Measurements from ENCODE around the gene MICB. TPM values are rescaled to one million over a fixed set of nuclear protein-coding genes. Genes with fewer than 3 reads are reported as not detected.
A peak's percentile ranks its signal among the peaks of the same experiment; 100 is the strongest.

The MICB gene
- polyA plus RNA-seq, 3 donors from 2014 or later = 7.4 to 15.2 (median 10.3) TPM

GRCh38 chr6:31466466-31466865, 31.5 kb upstream of the MICB start:
- no peaks in the 10 kb centered on the region for H3K9me3 Mint-ChIP-seq
- H3K27me3 Mint-ChIP-seq (ENCODE audit: low read depth in 3 of 3) = peaks cover 12 to 38% (median 14%) of the 10 kb centered on the region in 3 donors
- peak overlapping the region; percentile 99 to 100 (median 99) for H3K27ac Mint-ChIP-seq
- peaks cover 21 to 29% (median 27%) of the 10 kb centered on the region in 3 donors for H3K36me3 Mint-ChIP-seq
- H3K4me1 Mint-ChIP-seq = peaks cover 93 to 94% of the 10 kb centered on the region in 2 donors
- peak overlapping the region; percentile 98 to 100 (median 99) for H3K4me3 Mint-ChIP-seq
- DNase-seq = no peak

GRCh38 chr6:31467151-31467550, 30.8 kb upstream of the MICB start:
- peaks cover 21 to 29% (median 27%) of the 10 kb centered on the region in 3 donors for H3K36me3 Mint-ChIP-seq

GRCh38 chr6:31468311-31468710, 29.6 kb upstream of the MICB start:
- Mint-ChIP-seq H3K9me3 (no peaks in the 10 kb centered on the region), H3K4me3 (peak overlapping the region in 4 of 5 donors; percentile 26 to 99 (median 64)), H3K36me3 (peaks cover 17 to 27% (median 24%) of the 10 kb centered on the region in 3 donors), H3K4me1 (peaks cover 96% of the 10 kb centered on the region in 2 donors), H3K27ac (peak overlapping the region; percentile 69 to 100 (median 99)), H3K27me3 (ENCODE audit: low read depth in 3 of 3) (peaks cover 7 to 27% (median 12%) of the 10 kb centered on the region in 3 donors)
- DNase-seq = no peak

More at GRCh38 chr6:31467151-31467550, 30.8 kb upstream of the MICB start:
- Mint-ChIP-seq H3K9me3 (no peaks in the 10 kb centered on the region), H3K27me3 (ENCODE audit: low read depth in 3 of 3) (peaks cover 12 to 35% (median 17%) of the 10 kb centered on the region in 3 donors), H3K27ac (peak overlapping the region; percentile 99 to 100 (median 99)), H3K4me3 (peak overlapping the region; percentile 67 to 100 (median 99)), H3K4me1 (peaks cover 96% of the 10 kb centered on the region in 2 donors)
- DNase-seq = no peak

- peaks cover 4 to 8% (median 6%) of the 10 kb centered on the region in 3 donors for H3K36me3 Mint-ChIP-seq
- H3K27ac Mint-ChIP-seq = peak overlapping the region; percentile 57 to 99 (median 76)
- H3K9me3 Mint-ChIP-seq = no peaks in the 10 kb centered on the region
- H3K4me1 Mint-ChIP-seq = peaks cover 97 to 100% of the 10 kb centered on the region in 2 donors
- peak overlapping the region in 3 of 5 donors; percentile 1 to 59 (median 28) for H3K4me3 Mint-ChIP-seq
- DNase-seq = no peak
- peaks cover 0 to 9% (median 6%) of the 10 kb centered on the region in 3 donors for H3K27me3 Mint-ChIP-seq (ENCODE audit: low read depth in 3 of 3)
These were observed 27.1 kb upstream of the MICB start for GRCh38 chr6:31470801-31471200.

- Mint-ChIP-seq H3K27me3 (ENCODE audit: low read depth in 3 of 3) (peaks cover 0 to 7% (median 4%) of the 10 kb centered on the region in 3 donors), H3K9me3 (no peaks in the 10 kb centered on the region), H3K4me3 (peak overlapping the region in 3 of 5 donors; percentile 26 to 65 (median 59)), H3K27ac (peak overlapping the region; percentile 32 to 99 (median 76)), H3K4me1 (peaks cover 89 to 94% of the 10 kb centered on the region in 2 donors), H3K36me3 (peaks cover 4 to 8% (median 6%) of the 10 kb centered on the region in 3 donors)
- no peak for DNase-seq
These were observed 26.2 kb upstream of the MICB start for GRCh38 chr6:31471711-31472110.

- H3K9me3 Mint-ChIP-seq = no peaks in the 10 kb centered on the region
- peaks cover 0 to 6% (median 4%) of the 10 kb centered on the region in 3 donors for H3K27me3 Mint-ChIP-seq (ENCODE audit: low read depth in 3 of 3)
- no peak for DNase-seq
- H3K36me3 Mint-ChIP-seq = peaks cover 4 to 6% (median 4%) of the 10 kb centered on the region in 3 donors
- no peak overlapping the region for H3K4me3 Mint-ChIP-seq
- peak overlapping the region in 5 of 6 donors; percentile 21 to 99 (median 69) for H3K27ac Mint-ChIP-seq
- H3K4me1 Mint-ChIP-seq = peaks cover 83 to 88% of the 10 kb centered on the region in 2 donors
These were observed 25.7 kb upstream of the MICB start for GRCh38 chr6:31472259-31472658.

GRCh38 chr6:31473244-31473643, 24.7 kb upstream of the MICB start:
- H3K36me3 Mint-ChIP-seq = peaks cover 0 to 4% (median 0%) of the 10 kb centered on the region in 3 donors
- H3K27ac Mint-ChIP-seq = peak overlapping the region; percentile 11 to 76 (median 40)
- H3K27me3 Mint-ChIP-seq (ENCODE audit: low read depth in 3 of 3) = peaks cover 0 to 5% (median 4%) of the 10 kb centered on the region in 3 donors
- H3K9me3 Mint-ChIP-seq = no peaks in the 10 kb centered on the region
- H3K4me1 Mint-ChIP-seq = peaks cover 73 to 80% of the 10 kb centered on the region in 2 donors
- no peak for DNase-seq
- no peak overlapping the region for H3K4me3 Mint-ChIP-seq

GRCh38 chr6:31473780-31474761, 23.9 kb upstream of the MICB start:
- Mint-ChIP-seq H3K4me3 (peak overlapping the region in 1 of 5 donors; percentile 0), H3K9me3 (no peaks in the 10 kb centered on the region), H3K27me3 (ENCODE audit: low read depth in 3 of 3) (peaks cover 0 to 5% (median 4%) of the 10 kb centered on the region in 3 donors)

GRCh38 chr6:31474871-31475286, 23.1 kb upstream of the MICB start:
- peak overlapping the region in 4 of 6 donors; percentile 14 to 66 (median 22) for H3K27ac Mint-ChIP-seq
- no peaks in the 10 kb centered on the region for H3K36me3 Mint-ChIP-seq
- H3K27me3 Mint-ChIP-seq (ENCODE audit: low read depth in 3 of 3) = peaks cover 0 to 4% (median 2%) of the 10 kb centered on the region in 3 donors
- peaks cover 60 to 75% of the 10 kb centered on the region in 2 donors for H3K4me1 Mint-ChIP-seq
- no peak overlapping the region for H3K4me3 Mint-ChIP-seq
- H3K9me3 Mint-ChIP-seq = no peaks in the 10 kb centered on the region
- peak in 1 of 3 donors; percentile 15 for DNase-seq

More at GRCh38 chr6:31473780-31474761, 23.9 kb upstream of the MICB start:
- Mint-ChIP-seq H3K4me1 (peaks cover 65 to 77% of the 10 kb centered on the region in 2 donors), H3K36me3 (peaks cover 0 to 4% (median 0%) of the 10 kb centered on the region in 3 donors), H3K27ac (peak overlapping the region; percentile 26 to 88 (median 60))
- DNase-seq = no peak

GRCh38 chr6:31476515-31477139, 21.3 kb upstream of the MICB start:
- DNase-seq = no peak
- H3K36me3 Mint-ChIP-seq = no peaks in the 10 kb centered on the region
- peak overlapping the region in 1 of 6 donors; percentile 37 for H3K27ac Mint-ChIP-seq
- no peak overlapping the region for H3K4me3 Mint-ChIP-seq
- H3K9me3 Mint-ChIP-seq = no peaks in the 10 kb centered on the region
- peaks cover 0 to 2% (median under 1%) of the 10 kb centered on the region in 3 donors for H3K27me3 Mint-ChIP-seq (ENCODE audit: low read depth in 3 of 3)
- peaks cover 46 to 61% of the 10 kb centered on the region in 2 donors for H3K4me1 Mint-ChIP-seq

- peak overlapping the region in 2 of 6 donors; percentile 36 to 37 for H3K27ac Mint-ChIP-seq
- H3K4me3 Mint-ChIP-seq = no peak overlapping the region
- peaks cover 0 to 2% (median 0%) of the 10 kb centered on the region in 3 donors for H3K27me3 Mint-ChIP-seq (ENCODE audit: low read depth in 3 of 3)
- H3K36me3 Mint-ChIP-seq = peaks cover 0 to 4% (median 0%) of the 10 kb centered on the region in 3 donors
- peaks cover 37 to 52% of the 10 kb centered on the region in 2 donors for H3K4me1 Mint-ChIP-seq
- no peak for DNase-seq
- H3K9me3 Mint-ChIP-seq = no peaks in the 10 kb centered on the region
These were observed 20.4 kb upstream of the MICB start for GRCh38 chr6:31477521-31477920.

- Mint-ChIP-seq H3K27ac (peak overlapping the region in 5 of 6 donors; percentile 14 to 61 (median 56)), H3K4me1 (peaks cover 29 to 43% of the 10 kb centered on the region in 2 donors)
These were observed 19.6 kb upstream of the MICB start for GRCh38 chr6:31478186-31478950.

More at GRCh38 chr6:31478186-31478950, 19.6 kb upstream of the MICB start:
- no peak for DNase-seq
- Mint-ChIP-seq H3K4me3 (no peak overlapping the region), H3K27me3 (ENCODE audit: low read depth in 3 of 3) (peaks cover 0 to 2% (median 0%) of the 10 kb centered on the region in 3 donors), H3K9me3 (no peaks in the 10 kb centered on the region), H3K36me3 (peaks cover 0 to 4% (median 0%) of the 10 kb centered on the region in 3 donors)

All from immature natural killer cell (primary cell).